GM19025 (cell line): ENCODE data around the gene CARS2.
A peak's percentile ranks its signal among the peaks of the same experiment; 100 is the strongest.

Experiments used
- ATAC-seq: cut with Tn5 transposase; IDR thresholded peaks from one replicate; pipeline ENCODE4 v1.9.1; 2021; ENCODE audit warnings: mild to moderate bottlenecking, low read depth, moderate library complexity; ENCODE audit not compliant: unreplicated experiment

Gene CARS2

GRCh38 chr13:110653271-110653670 is 52.6 kb downstream of the CARS2 start:
- no peak for ATAC-seq

- ATAC-seq, result no peak
Measured at GRCh38 chr13:110652764-110653163, 53.2 kb downstream of the CARS2 start.

- no peak for ATAC-seq
Measured at GRCh38 chr13:110652231-110652730, 53.6 kb downstream of the CARS2 start.

- no peak for ATAC-seq
Measured at GRCh38 chr13:110651726-110652230, 54.1 kb downstream of the CARS2 start.

GRCh38 chr13:110651271-110651670 is 54.6 kb downstream of the CARS2 start:
- no peak for ATAC-seq

- no peak for ATAC-seq
Measured at GRCh38 chr13:110650436-110650835, 55.5 kb downstream of the CARS2 start.

- no peak for ATAC-seq
Measured at GRCh38 chr13:110649551-110649950, 56.4 kb downstream of the CARS2 start.

- no peak for ATAC-seq
Measured at GRCh38 chr13:110648848-110649421, 57.0 kb downstream of the CARS2 start.

GRCh38 chr13:110648146-110648819 is 57.6 kb downstream of the CARS2 start:
- ATAC-seq, result no peak

GRCh38 chr13:110647365-110647737 is 58.6 kb downstream of the CARS2 start:
- ATAC-seq, result no peak

- ATAC-seq, result no peak
Measured at GRCh38 chr13:110646442-110647364, 59.2 kb downstream of the CARS2 start.

- no peak for ATAC-seq
Measured at GRCh38 chr13:110645750-110646149, 60.2 kb downstream of the CARS2 start.

GRCh38 chr13:110644892-110645521 is 60.9 kb downstream of the CARS2 start:
- peak; percentile 88 for ATAC-seq

- ATAC-seq, result no peak
Measured at GRCh38 chr13:110643768-110644421, 62.0 kb downstream of the CARS2 start.

- no peak for ATAC-seq
Measured at GRCh38 chr13:110643324-110643723, 62.6 kb downstream of the CARS2 start.

GRCh38 chr13:110642291-110642981 is 63.5 kb downstream of the CARS2 start:
- no peak for ATAC-seq

GRCh38 chr13:110641055-110642015 is 64.6 kb downstream of the CARS2 start:
- no peak for ATAC-seq

GRCh38 chr13:110640591-110641029 is 65.3 kb downstream of the CARS2 start:
- no peak for ATAC-seq
